CD4-positive, alpha-beta memory T cell (primary cell): ENCODE results near the gene SOHLH1. TPM values are rescaled to one million over a fixed set of nuclear protein-coding genes. Genes with fewer than 3 reads are reported as not detected.
A peak's percentile ranks its signal among the peaks of the same experiment; 100 is the strongest.

Source experiments
- CTCF ChIA-PET: fragments of 350-600 bp; sonication (Branson Sonifier 250); formaldehyde crosslinking; loops from one replicate; lab custom pipeline; 2021; ENCODE audit warnings: inconsistent platforms; ENCODE audit not compliant: partially characterized antibody; lab: Charles Lee
- POLR2A ChIA-PET: fragments of 350-600 bp; sonication (Branson Sonifier 250); formaldehyde crosslinking; loops from one replicate; lab custom pipeline; 2021; ENCODE audit not compliant: partially characterized antibody; lab: Charles Lee
- DNase-seq, 5 donors: peaks; one replicate each; pipeline versions ENCODE4 v3.0.0 to v3.0.0-alpha.2; 2020 to 2022; ENCODE audit warnings: mixed read lengths in 1 of 5
- H3K27ac ChIP-seq: one replicate; pipeline ENCODE4 v1.7.0; 2013; ENCODE audit warnings: low read depth, low read length
- H3K27me3 ChIP-seq: 2 replicates; pipeline ENCODE4 v1.7.0; 2013; ENCODE audit warnings: mild to moderate bottlenecking, low read length, moderate library complexity; ENCODE audit not compliant: insufficient read depth
- H3K36me3 ChIP-seq: 2 replicates; pipeline ENCODE4 v1.7.0; 2013; ENCODE audit warnings: mild to moderate bottlenecking, low read length, moderate library complexity; ENCODE audit not compliant: insufficient read depth
- H3K4me1 ChIP-seq: 2 replicates; pipeline ENCODE4 v1.7.0; 2013; ENCODE audit warnings: mild to moderate bottlenecking, low read length, moderate library complexity; ENCODE audit not compliant: insufficient read depth
- H3K4me3 ChIP-seq, 2 donors: one replicate each; pipeline ENCODE4 v1.7.0; 2013; ENCODE audit warnings: low read length in 2 of 2, mild to moderate bottlenecking in 1 of 2
- H3K9me3 ChIP-seq, 2 donors: one replicate each; pipeline ENCODE4 v1.7.0; 2013; ENCODE audit warnings: low read length in 2 of 2, control low read depth in 1 of 2; ENCODE audit not compliant: control insufficient read depth in 1 of 2
- H3K27ac Mint-ChIP-seq, 7 donors: one replicate each; pipeline ENCODE4 v1.8.0; 2020 to 2021; ENCODE audit warnings: mixed read lengths in 7 of 7, mild to moderate bottlenecking in 6 of 7, inconsistent platforms in 3 of 7, moderate library complexity in 3 of 7
- H3K27me3 Mint-ChIP-seq, 2 donors: one replicate each; pipeline ENCODE4 v1.8.0; 2020 to 2021; ENCODE audit warnings: mixed read lengths in 2 of 2
- H3K36me3 Mint-ChIP-seq, 2 donors: one replicate each; pipeline ENCODE4 v1.8.0; 2020 to 2021; ENCODE audit warnings: mixed read lengths in 2 of 2, inconsistent platforms in 1 of 2, mild to moderate bottlenecking in 1 of 2
- H3K4me1 Mint-ChIP-seq, 4 donors: one replicate each; pipeline ENCODE4 v1.8.0; 2020 to 2021; ENCODE audit warnings: mixed read lengths in 4 of 4, mild to moderate bottlenecking in 1 of 4
- H3K4me3 Mint-ChIP-seq, 8 donors: one replicate each; pipeline ENCODE4 v1.8.0; 2020 to 2021; ENCODE audit warnings: mixed read lengths in 8 of 8, mild to moderate bottlenecking in 7 of 8, moderate library complexity in 6 of 8, inconsistent platforms in 3 of 8
- H3K9me3 Mint-ChIP-seq, 8 donors: one replicate each; pipeline ENCODE4 v1.8.0; 2020 to 2021; ENCODE audit warnings: mixed read lengths in 8 of 8, mild to moderate bottlenecking in 5 of 8, inconsistent platforms in 3 of 8, moderate library complexity in 1 of 8
- intact Hi-C: fragments of 100-400 bp; cut with micrococcal nuclease; formaldehyde crosslinking; loops from one replicate; pipeline ENCODE4 v1.15.1; 2023
- polyA plus RNA-seq, 2 donors: library from polyadenylated mRNA; unstranded; fragments of 300-500 nt; fragmentation: Illumina TruSeq; gene quantifications; one replicate each; pipeline ENCODE4 v1.2.3, GENCODE V29; 2021
- total RNA-seq, 2 experiments: library from RNA; stranded (reverse); gene quantifications; one replicate each; pipeline ENCODE4 v1.2.3, GENCODE V29; 2021

SOHLH1 gene
- total and polyA plus RNA-seq, 4 experiments from 2014 or later, result not detected

GRCh38 chr9:135687216-135687615 is 12.1 kb downstream of the SOHLH1 start:
- H3K9me3 Mint-ChIP-seq, result peaks cover 0 to 1% (median 0%) of the 10 kb centered on the region in 8 donors
- intact Hi-C loops, result no loop called here
- no peaks in the 10 kb centered on the region for H3K27me3 ChIP-seq
- no peak overlapping the region for H3K27ac Mint-ChIP-seq
- no peaks in the 10 kb centered on the region for H3K4me1 Mint-ChIP-seq
- peaks cover 2 to 4% of the 10 kb centered on the region in 2 donors for H3K27me3 Mint-ChIP-seq
- H3K4me1 ChIP-seq, result no peaks in the 10 kb centered on the region
- H3K4me3 Mint-ChIP-seq, result no peak overlapping the region
- no peaks in the 10 kb centered on the region for H3K36me3 Mint-ChIP-seq
- no peaks in the 10 kb centered on the region for H3K9me3 ChIP-seq
- no peaks in the 10 kb centered on the region for H3K36me3 ChIP-seq
- ChIA-PET CTCF (no interaction called here), POLR2A (no interaction called here)
- no peak overlapping the region for H3K4me3 ChIP-seq
- H3K27ac ChIP-seq, result no peak overlapping the region
- no peak for DNase-seq

GRCh38 chr9:135684691-135685090 is 14.6 kb downstream of the SOHLH1 start:
- intact Hi-C loops, result no loop called here

GRCh38 chr9:135683401-135684034 is 15.8 kb downstream of the SOHLH1 start:
- no peaks in the 10 kb centered on the region for H3K4me1 Mint-ChIP-seq
- H3K9me3 Mint-ChIP-seq, result no peaks in the 10 kb centered on the region
- no peak overlapping the region for H3K4me3 Mint-ChIP-seq
- no peaks in the 10 kb centered on the region for H3K4me1 ChIP-seq
- peaks cover 2 to 4% of the 10 kb centered on the region in 2 donors for H3K27me3 Mint-ChIP-seq
- H3K9me3 ChIP-seq, result no peaks in the 10 kb centered on the region
- H3K27me3 ChIP-seq, result no peaks in the 10 kb centered on the region
- DNase-seq, result no peak
- intact Hi-C loops, result no loop called here
- POLR2A ChIA-PET, result no interaction called here
- CTCF ChIA-PET, result no interaction called here
- H3K36me3 ChIP-seq, result no peaks in the 10 kb centered on the region
- H3K27ac ChIP-seq, result no peak overlapping the region
- H3K27ac Mint-ChIP-seq, result no peak overlapping the region
- H3K4me3 ChIP-seq, result no peak overlapping the region
- H3K36me3 Mint-ChIP-seq, result no peaks in the 10 kb centered on the region

More at GRCh38 chr9:135684691-135685090, 14.6 kb downstream of the SOHLH1 start:
- H3K27ac Mint-ChIP-seq, result no peak overlapping the region
- Histone ChIP-seq H3K4me3 (no peak overlapping the region), H3K36me3 (no peaks in the 10 kb centered on the region), H3K27ac (no peak overlapping the region), H3K27me3 (no peaks in the 10 kb centered on the region), H3K9me3 (no peaks in the 10 kb centered on the region), H3K4me1 (no peaks in the 10 kb centered on the region)
- no peak overlapping the region for H3K4me3 Mint-ChIP-seq
- H3K27me3 Mint-ChIP-seq, result peaks cover 2 to 4% of the 10 kb centered on the region in 2 donors
- no peaks in the 10 kb centered on the region for H3K4me1 Mint-ChIP-seq
- no peak for DNase-seq
- ChIA-PET POLR2A (no interaction called here), CTCF (no interaction called here)
- H3K9me3 Mint-ChIP-seq, result no peaks in the 10 kb centered on the region
- no peaks in the 10 kb centered on the region for H3K36me3 Mint-ChIP-seq

GRCh38 chr9:135681161-135681560 is 18.1 kb downstream of the SOHLH1 start:
- CTCF ChIA-PET, result no interaction called here
- Histone ChIP-seq H3K9me3 (no peaks in the 10 kb centered on the region), H3K27ac (no peak overlapping the region), H3K4me1 (no peaks in the 10 kb centered on the region), H3K36me3 (no peaks in the 10 kb centered on the region), H3K4me3 (no peak overlapping the region), H3K27me3 (no peaks in the 10 kb centered on the region)
- no peaks in the 10 kb centered on the region for H3K27me3 Mint-ChIP-seq
- DNase-seq, result no peak
- H3K36me3 Mint-ChIP-seq, result no peaks in the 10 kb centered on the region
- intact Hi-C loops, result no loop called here
- POLR2A ChIA-PET, result no interaction called here
- H3K4me1 Mint-ChIP-seq, result no peaks in the 10 kb centered on the region
- no peaks in the 10 kb centered on the region for H3K9me3 Mint-ChIP-seq
- no peak overlapping the region for H3K27ac Mint-ChIP-seq
- H3K4me3 Mint-ChIP-seq, result no peak overlapping the region

- H3K4me3 Mint-ChIP-seq, result no peak overlapping the region
- H3K36me3 ChIP-seq, result no peaks in the 10 kb centered on the region
- no peaks in the 10 kb centered on the region for H3K27me3 ChIP-seq
- ChIA-PET CTCF (no interaction called here), POLR2A (no interaction called here)
- H3K4me3 ChIP-seq, result no peak overlapping the region
- H3K27me3 Mint-ChIP-seq, result no peaks in the 10 kb centered on the region
- no peaks in the 10 kb centered on the region for H3K9me3 ChIP-seq
- H3K4me1 ChIP-seq, result no peaks in the 10 kb centered on the region
- H3K4me1 Mint-ChIP-seq, result no peaks in the 10 kb centered on the region
- H3K27ac ChIP-seq, result no peak overlapping the region
- intact Hi-C loops, result no loop called here
- peak overlapping the region in 1 of 7 donors; percentile 11 for H3K27ac Mint-ChIP-seq
- no peaks in the 10 kb centered on the region for H3K9me3 Mint-ChIP-seq
- no peak for DNase-seq
- H3K36me3 Mint-ChIP-seq, result no peaks in the 10 kb centered on the region
Measured at GRCh38 chr9:135680056-135680455, 19.2 kb downstream of the SOHLH1 start.

- Mint-ChIP-seq H3K27ac (no peak overlapping the region), H3K4me1 (no peaks in the 10 kb centered on the region)
- CTCF ChIA-PET, result no interaction called here
Measured at GRCh38 chr9:135678236-135679017, 20.9 kb downstream of the SOHLH1 start.

GRCh38 chr9:135677641-135678168 is 21.6 kb downstream of the SOHLH1 start:
- Mint-ChIP-seq H3K4me1 (no peaks in the 10 kb centered on the region), H3K27ac (no peak overlapping the region), H3K4me3 (no peak overlapping the region), H3K27me3 (no peaks in the 10 kb centered on the region), H3K9me3 (peaks cover 0 to 2% (median 0%) of the 10 kb centered on the region in 8 donors), H3K36me3 (no peaks in the 10 kb centered on the region)
- ChIA-PET POLR2A (no interaction called here), CTCF (no interaction called here)
- H3K27ac ChIP-seq, result no peak overlapping the region
- H3K9me3 ChIP-seq, result no peaks in the 10 kb centered on the region
- no peak overlapping the region for H3K4me3 ChIP-seq
- H3K36me3 ChIP-seq, result no peaks in the 10 kb centered on the region
- no peak for DNase-seq
- intact Hi-C loops, result no loop called here
- H3K27me3 ChIP-seq, result no peaks in the 10 kb centered on the region
- no peaks in the 10 kb centered on the region for H3K4me1 ChIP-seq

More at GRCh38 chr9:135678236-135679017, 20.9 kb downstream of the SOHLH1 start:
- no peaks in the 10 kb centered on the region for H3K4me1 ChIP-seq
- H3K9me3 Mint-ChIP-seq, result peaks cover 0 to 2% (median 0%) of the 10 kb centered on the region in 8 donors
- POLR2A ChIA-PET, result no interaction called here
- H3K4me3 Mint-ChIP-seq, result no peak overlapping the region
- H3K36me3 ChIP-seq, result no peaks in the 10 kb centered on the region
- DNase-seq, result no peak
- H3K27ac ChIP-seq, result no peak overlapping the region
- intact Hi-C loops, result no loop called here
- H3K27me3 ChIP-seq, result no peaks in the 10 kb centered on the region
- no peaks in the 10 kb centered on the region for H3K36me3 Mint-ChIP-seq
- no peak overlapping the region for H3K4me3 ChIP-seq
- H3K27me3 Mint-ChIP-seq, result no peaks in the 10 kb centered on the region
- H3K9me3 ChIP-seq, result no peaks in the 10 kb centered on the region
